Measurements from ENCODE around the gene OSBPL3.

DNA sequence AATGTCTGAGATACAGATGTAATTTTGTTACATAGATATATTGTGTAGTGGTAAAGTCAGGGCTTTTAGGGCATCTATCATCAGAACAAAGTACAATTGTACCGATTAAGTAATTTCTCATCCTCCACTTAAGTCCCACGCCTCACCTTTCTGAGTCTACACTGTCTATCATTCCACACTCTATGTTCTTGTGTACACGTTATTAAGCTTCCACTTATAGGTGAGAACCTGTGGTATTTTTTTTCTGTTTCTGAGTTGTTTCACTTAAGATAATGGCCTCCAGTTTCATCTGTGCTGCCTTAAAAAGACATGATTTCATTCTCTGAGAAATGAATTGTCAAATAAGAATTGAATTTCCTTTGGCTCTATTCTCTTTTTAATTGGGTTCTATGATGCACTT lies 15.5 kb upstream of the OSBPL3 start:
- TF ChIP-seq POLR2A (IDR thresholded peaks at IDR 0.05; ENCODE audit: low read depth, low read length) (no peak), POLR2AphosphoS5 (IDR thresholded peaks at IDR 0.05; ENCODE audit: low read depth, low read length) (no peak), TAF1 (IDR thresholded peaks at IDR 0.05; ENCODE audit: low read depth, low read length) (no peak)
